Loucy (cell line): ENCODE measurements around the gene ZNF43.

Experiments
- EZH2phosphoT487 ChIP-seq: fragments of 200-600 bp; IDR thresholded peaks from 2 replicates; pipeline ENCODE4 v1.6.1; 2018; ENCODE audit warnings: antibody characterized with exemption, mild to moderate bottlenecking, moderate library complexity, borderline replicate concordance
- TF ChIP-seq, protein P1 (sequence below): fragments of 200-600 bp; sonication (generic); conservative IDR thresholded peaks from 2 replicates; pipeline ENCODE4 v1.5.1; 2014; ENCODE audit warnings: mild to moderate bottlenecking, antibody characterized with exemption, low read length

- TF ChIP-seq, protein P1, sequence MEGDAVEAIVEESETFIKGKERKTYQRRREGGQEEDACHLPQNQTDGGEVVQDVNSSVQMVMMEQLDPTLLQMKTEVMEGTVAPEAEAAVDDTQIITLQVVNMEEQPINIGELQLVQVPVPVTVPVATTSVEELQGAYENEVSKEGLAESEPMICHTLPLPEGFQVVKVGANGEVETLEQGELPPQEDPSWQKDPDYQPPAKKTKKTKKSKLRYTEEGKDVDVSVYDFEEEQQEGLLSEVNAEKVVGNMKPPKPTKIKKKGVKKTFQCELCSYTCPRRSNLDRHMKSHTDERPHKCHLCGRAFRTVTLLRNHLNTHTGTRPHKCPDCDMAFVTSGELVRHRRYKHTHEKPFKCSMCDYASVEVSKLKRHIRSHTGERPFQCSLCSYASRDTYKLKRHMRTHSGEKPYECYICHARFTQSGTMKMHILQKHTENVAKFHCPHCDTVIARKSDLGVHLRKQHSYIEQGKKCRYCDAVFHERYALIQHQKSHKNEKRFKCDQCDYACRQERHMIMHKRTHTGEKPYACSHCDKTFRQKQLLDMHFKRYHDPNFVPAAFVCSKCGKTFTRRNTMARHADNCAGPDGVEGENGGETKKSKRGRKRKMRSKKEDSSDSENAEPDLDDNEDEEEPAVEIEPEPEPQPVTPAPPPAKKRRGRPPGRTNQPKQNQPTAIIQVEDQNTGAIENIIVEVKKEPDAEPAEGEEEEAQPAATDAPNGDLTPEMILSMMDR: no peak
- no peak for TF ChIP-seq EZH2phosphoT487
Observed at GRCh38 chr19:21877976-21878375, 42.0 kb upstream of the ZNF43 start.
